H1 (cell line): ENCODE results near the gene SYNPR. TPM values are rescaled to one million over a fixed set of nuclear protein-coding genes. Genes with fewer than 3 reads are reported as not detected.

Experiments
- CTCF ChIA-PET: fragments of 300-600 bp; sonication (Branson Sonifier 250); formaldehyde crosslinking; loops from one replicate; lab custom pipeline; 2021; ENCODE audit not compliant: partially characterized antibody; lab: Charles Lee
- POLR2A ChIA-PET: fragments of 300-600 bp; sonication (Branson Sonifier 250); formaldehyde crosslinking; loops from one replicate; lab custom pipeline; 2021; ENCODE audit warnings: inconsistent platforms; ENCODE audit not compliant: partially characterized antibody; lab: Charles Lee
- DNase-seq, 2 experiments: peaks; one replicate each; pipeline versions ENCODE4 v3.0.0 to v3.0.0-alpha.2; 2010 to 2022; ENCODE audit warnings: low spot score in 2 of 2, low read depth in 1 of 2, mixed read lengths in 1 of 2
- FAIRE-seq: peaks from 2 replicates; lab custom pipeline; 2011; peaks lifted over from hg19 to GRCh38; lab: Jason Lieb, UNC
- H2AFZ ChIP-seq: 2 replicates; pipeline ENCODE4 v1.8.1; 2012; ENCODE audit warnings: low read length, inconsistent platforms
- H2AK5ac ChIP-seq: 2 replicates; pipeline ENCODE4 v1.6.1; 2013; ENCODE audit warnings: low read depth, low read length
- H2BK120ac ChIP-seq: replicated peaks from 2 replicates; pipeline ENCODE3; 2013; ENCODE audit warnings: low read depth, low read length, inconsistent platforms
- H2BK12ac ChIP-seq: 2 replicates; pipeline ENCODE4 v1.6.1; 2013; ENCODE audit warnings: low read depth, low read length
- H2BK15ac ChIP-seq: 2 replicates; pipeline ENCODE4 v1.6.1; 2013; ENCODE audit warnings: low read length
- H2BK20ac ChIP-seq: 2 replicates; pipeline ENCODE4 v1.6.1; 2013; ENCODE audit warnings: low read length
- H2BK5ac ChIP-seq: 2 replicates; pipeline ENCODE4 v1.6.1; 2013; ENCODE audit warnings: low read depth, low read length
- H3K14ac ChIP-seq: 2 replicates; pipeline ENCODE4 v1.6.1; 2013; ENCODE audit warnings: inconsistent platforms; ENCODE audit not compliant: insufficient read length
- H3K18ac ChIP-seq: 2 replicates; pipeline ENCODE4 v1.6.1; 2013; ENCODE audit warnings: low read length; ENCODE audit errors: extremely low read depth
- H3K23ac ChIP-seq: 2 replicates; pipeline ENCODE4 v1.6.1; 2013; ENCODE audit warnings: inconsistent platforms; ENCODE audit not compliant: insufficient read length
- H3K23me2 ChIP-seq: 2 replicates; pipeline ENCODE4 v1.6.1; 2013; ENCODE audit warnings: low read depth, low read length
- H3K27ac ChIP-seq: 2 replicates; pipeline ENCODE4 v1.6.1; 2011; ENCODE audit warnings: low read depth, low read length, inconsistent platforms
- H3K27me3 ChIP-seq, 4 experiments: replicated peaks in 1 of 4; 1 replicate in 1 of 4; 2 replicates in 3 of 4; pipeline versions ENCODE4 v1.6.1 to v1.8.1; 2011 to 2013; ENCODE audit warnings: low read length in 3 of 4, mild to moderate bottlenecking in 3 of 4, inconsistent platforms in 2 of 4, mixed read lengths in 2 of 4, moderate library complexity in 1 of 4; ENCODE audit not compliant: control insufficient read depth in 3 of 4, insufficient read depth in 3 of 4; ENCODE audit errors: extremely low read depth in 1 of 4
- H3K36me3 ChIP-seq, 4 experiments: 2 replicates each; pipeline versions ENCODE4 v1.6.1 to v1.8.1; 2011 to 2013; ENCODE audit warnings: mild to moderate bottlenecking in 4 of 4, low read length in 3 of 4, moderate library complexity in 2 of 4, control low read depth in 1 of 4, inconsistent platforms in 1 of 4; ENCODE audit not compliant: insufficient read depth in 4 of 4, control insufficient read depth in 2 of 4
- H3K4ac ChIP-seq: replicated peaks from 2 replicates; pipeline ENCODE3; 2013; ENCODE audit warnings: low read length, low read depth, mixed read lengths, inconsistent platforms; ENCODE audit not compliant: insufficient read length
- H3K4me1 ChIP-seq, 4 experiments: replicated peaks in 1 of 4; 1 replicate in 1 of 4; 2 replicates in 3 of 4; pipeline versions ENCODE4 v1.6.1 to v1.8.1; 2011 to 2013; ENCODE audit warnings: low read length in 3 of 4, inconsistent platforms in 2 of 4, mixed read lengths in 1 of 4; ENCODE audit not compliant: insufficient read depth in 4 of 4, control insufficient read depth in 3 of 4
- H3K4me2 ChIP-seq, 2 experiments: 2 replicates each; pipeline versions ENCODE4 v1.6.1 to v1.8.1; 2011 to 2013; ENCODE audit warnings: low read depth in 2 of 2, low read length in 2 of 2, control low read depth in 1 of 2, inconsistent platforms in 1 of 2, mild to moderate bottlenecking in 1 of 2; ENCODE audit not compliant: insufficient read depth in 1 of 2
- H3K4me3 ChIP-seq, 4 experiments: fragments of 200-600, 300-600 bp in 1 of 4; sonication (generic), shearing (Covaris generic), sonication (Bioruptor Twin) in 1 of 4; 2 replicates each; pipeline versions ENCODE4 v1.5.1 to v1.8.1; 2011 to 2016; ENCODE audit warnings: low read length in 4 of 4, low read depth in 3 of 4, control low read depth in 2 of 4, inconsistent platforms in 2 of 4, mild to moderate bottlenecking in 2 of 4, mixed read lengths in 1 of 4, moderate library complexity in 1 of 4; ENCODE audit not compliant: insufficient read depth in 2 of 4; ENCODE audit errors: extremely low read depth in 1 of 4
- H3K56ac ChIP-seq: replicated peaks from 2 replicates; pipeline ENCODE3; 2013; ENCODE audit warnings: low read depth, mild to moderate bottlenecking, mixed read lengths, low read length, inconsistent platforms; ENCODE audit not compliant: insufficient read length
- H3K79me1 ChIP-seq: 2 replicates; pipeline ENCODE4 v1.6.1; 2013; ENCODE audit warnings: low read depth, low read length, control low read depth
- H3K79me2 ChIP-seq, 2 experiments: 2 replicates each; pipeline versions ENCODE4 v1.6.1 to v1.8.1; 2012 to 2013; ENCODE audit warnings: low read length in 2 of 2, mild to moderate bottlenecking in 2 of 2, inconsistent platforms in 1 of 2; ENCODE audit not compliant: insufficient read depth in 2 of 2, control insufficient read depth in 1 of 2
- H3K9ac ChIP-seq, 4 experiments: replicated peaks in 1 of 4; 1 replicate in 1 of 4; 2 replicates in 3 of 4; pipeline versions ENCODE4 v1.6.1 to v1.8.1; 2011 to 2013; ENCODE audit warnings: low read depth in 3 of 4, low read length in 3 of 4, control low read depth in 2 of 4, mild to moderate bottlenecking in 2 of 4, moderate library complexity in 2 of 4, inconsistent platforms in 1 of 4; ENCODE audit errors: extremely low read depth in 1 of 4
- H3K9me3 ChIP-seq, 2 experiments: 2 replicates each; pipeline versions ENCODE4 v1.6.1 to v1.8.1; 2012 to 2013; ENCODE audit warnings: mild to moderate bottlenecking in 2 of 2, moderate library complexity in 2 of 2, control low read depth in 1 of 2, inconsistent platforms in 1 of 2, low read depth in 1 of 2, low read length in 1 of 2, mixed read lengths in 1 of 2; ENCODE audit not compliant: insufficient read depth in 2 of 2
- H4K20me1 ChIP-seq, 2 experiments: replicated peaks in 1 of 2; 2 replicates each; pipeline versions ENCODE3 to v1.8.1; 2011 to 2013; ENCODE audit warnings: inconsistent platforms in 2 of 2, low read length in 2 of 2, mild to moderate bottlenecking in 1 of 2; ENCODE audit not compliant: insufficient read depth in 2 of 2, control insufficient read depth in 1 of 2
- H4K5ac ChIP-seq: 2 replicates; pipeline ENCODE4 v1.6.1; 2013; ENCODE audit warnings: low read length, low read depth, mixed read lengths, inconsistent platforms; ENCODE audit not compliant: insufficient read length
- H4K8ac ChIP-seq: 2 replicates; pipeline ENCODE4 v1.8.0; 2013; ENCODE audit warnings: mild to moderate bottlenecking, moderate library complexity, low read length, inconsistent platforms; ENCODE audit not compliant: insufficient read depth; ENCODE audit errors: extremely low read depth
- H4K91ac ChIP-seq: replicated peaks from 2 replicates; pipeline ENCODE3; 2013; ENCODE audit warnings: low read length, mixed read lengths, inconsistent platforms; ENCODE audit not compliant: insufficient read length
- CTBP2 ChIP-seq: IDR thresholded peaks from 2 replicates; pipeline ENCODE4 v1.7.0; 2011; ENCODE audit warnings: borderline replicate concordance, mild to moderate bottlenecking, moderate library complexity, mixed read lengths, low read length; ENCODE audit not compliant: insufficient read depth, insufficient read length
- EGR1 ChIP-seq: IDR thresholded peaks from 2 replicates; pipeline ENCODE4 v1.6.1; 2011; ENCODE audit warnings: low read depth, low read length, borderline replicate concordance
- GABPA ChIP-seq: IDR thresholded peaks from 2 replicates; pipeline ENCODE4 v1.6.1; 2011; ENCODE audit warnings: mild to moderate bottlenecking, low read length, moderate library complexity, borderline replicate concordance; ENCODE audit not compliant: insufficient read depth
- POLR2A ChIP-seq, 2 experiments: IDR thresholded peaks; 1 replicate in 1 of 2; 2 replicates in 1 of 2; pipeline ENCODE4 v1.6.1; 2011; ENCODE audit warnings: low read depth in 2 of 2, low read length in 2 of 2, mild to moderate bottlenecking in 2 of 2; ENCODE audit errors: control extremely low read depth in 1 of 2
- RNF2 ChIP-seq: fragments of 200-900, 300-1000 bp; sonication (generic); IDR thresholded peaks from 2 replicates; pipeline ENCODE4 v1.7.1; 2016; ENCODE audit warnings: borderline replicate concordance, low read depth, mild to moderate bottlenecking, antibody characterized with exemption, low read length; ENCODE audit not compliant: poor library complexity, severe bottlenecking; ENCODE audit errors: missing control alignments
- SP2 ChIP-seq: IDR thresholded peaks from 2 replicates; pipeline ENCODE4 v1.6.1; 2012; ENCODE audit warnings: mild to moderate bottlenecking, low read length, inconsistent platforms
- polyA plus RNA-seq, 7 experiments: library from polyadenylated mRNA; depleted of rRNA in 3 of 7; stranded (reverse) in 5 of 7; unstranded in 2 of 7; fragments of >200 nt in 5 of 7; fragments of 200-250 nt in 2 of 7; gene quantifications; 1 replicate in 5 of 7; 2 replicates in 1 of 7; 4 replicates in 1 of 7; pipeline versions ENCODE4 v1.2.1 to v1.2.3, GENCODE V29; 2011 to 2013; ENCODE audit warnings: missing spikeins in 2 of 7, mixed read lengths in 2 of 7
- total RNA-seq: library from RNA; stranded (reverse); fragmentation: NEBNext Ultra II Directional; extraction: Animal tissue kit (Norgen Biotek cat#: 25700); gene quantifications from 2 replicates; pipeline ENCODE4 v1.2.1, GENCODE V29; 2021

Gene SYNPR
- total and polyA plus RNA-seq, 2 of the 8 experiments (the other 6 are each of a cell fraction or from before 2014, with no cell fraction given), result 0.39 to 0.99 TPM

DNA sequence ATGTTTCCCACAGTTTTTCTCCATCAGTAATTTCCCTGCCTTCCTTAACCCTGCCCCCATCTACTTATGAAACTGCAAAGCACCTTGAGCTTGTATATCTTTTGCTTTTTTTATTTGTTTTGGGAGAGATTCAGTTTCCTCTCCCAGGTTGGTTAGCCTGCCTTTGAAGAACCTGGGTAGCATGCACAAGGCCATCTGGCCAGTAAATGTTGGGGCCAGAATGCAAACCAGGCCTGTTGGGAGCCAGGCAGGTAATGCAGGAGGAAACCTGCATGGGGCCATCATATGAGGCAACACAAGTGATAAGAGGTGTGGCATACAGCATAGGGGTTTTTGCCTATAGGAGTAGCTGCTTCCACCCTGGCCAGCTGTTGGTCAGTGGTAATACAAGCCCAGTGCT lies 17.7 kb downstream of the SYNPR start:
- Histone ChIP-seq H3K23ac (no peak overlapping the region), H3K4me1 (no peaks in the 10 kb centered on the region), H2BK15ac (no peak overlapping the region), H3K9me3 (peaks cover 6 to 12% of the 10 kb centered on the region in 2 experiments; a peak in 2 of 4 replicates), H3K4me3 (no peak overlapping the region), H3K27me3 (no peaks in the 10 kb centered on the region; a peak in 1 of 7 replicates), H3K27ac (no peak overlapping the region), H2AK5ac (no peak overlapping the region), H3K79me1 (no peaks in the 10 kb centered on the region), H2AFZ (no peak overlapping the region), H3K56ac (no peak overlapping the region), H2BK12ac (no peak overlapping the region), H4K5ac (no peak overlapping the region), H2BK20ac (no peak overlapping the region), H3K79me2 (no peaks in the 10 kb centered on the region), H4K8ac (no peak overlapping the region), H4K91ac (no peak overlapping the region), H3K23me2 (no peaks in the 10 kb centered on the region), H4K20me1 (no peaks in the 10 kb centered on the region), H3K9ac (no peak overlapping the region), H3K4me2 (no peak overlapping the region), H3K4ac (no peak overlapping the region), H2BK5ac (no peak overlapping the region), H3K36me3 (no peaks in the 10 kb centered on the region), H2BK120ac (no peak overlapping the region), H3K18ac (no peak overlapping the region), H3K14ac (no peak overlapping the region)
- FAIRE-seq (no peak), DNase-seq (no peak)
- TF ChIP-seq RNF2 (no peak), EGR1 (no peak), SP2 (no peak), GABPA (no peak), POLR2A (IDR thresholded peaks at IDR 0.05; ENCODE audit: control extremely low read depth in 1 of 2, low read depth in 2 of 2, low read length in 2 of 2) (no peak), CTBP2 (no peak)
- CTCF ChIA-PET, result interaction anchor here (0.6 to 1.0 kb wide), 2 partner anchors 56 to 976 kb away, joined by 3 read pairs; no protein-coding TSS in a partner anchor
- POLR2A ChIA-PET, result interaction anchor here (0.6 kb wide), 1 partner anchor 13 kb away, joined by 3 read pairs; no protein-coding TSS in a partner anchor
